Suppressor macrophage treated with lipopolysaccharide for 1 hour (primary cell): ENCODE results near the gene VPS13C.
A peak's percentile ranks its signal among the peaks of the same experiment; 100 is the strongest.
"Not testable (repeated sequence)": the region's sequence is repeated elsewhere in the genome, so short reads cannot be mapped to it uniquely, and the experiment has no call there.

Experiments
- DNase-seq, 3 donors: peaks; one replicate each; pipeline ENCODE4 v3.0.0-alpha.2; 2020 to 2022

The VPS13C gene

GRCh38 chr15:62075595-62076277 lies 15.5 kb upstream of the VPS13C start:
- DNase-seq: no peak

- peak; percentile 68 to 82 (median 81) for DNase-seq
These were observed 11.6 kb upstream of the VPS13C start for GRCh38 chr15:62071711-62072308.

GRCh38 chr15:62069551-62069950 lies 9.3 kb upstream of the VPS13C start:
- no peak for DNase-seq

GRCh38 chr15:62068810-62069167 lies 8.5 kb upstream of the VPS13C start:
- peak in 2 of 3 donors; percentile 43 to 72 for DNase-seq

- peak; percentile 79 to 87 (median 79) for DNase-seq
These were observed 8.0 kb upstream of the VPS13C start for GRCh38 chr15:62068071-62068809.

- peak in 1 of 3 donors; percentile 45 for DNase-seq
These were observed 7.3 kb upstream of the VPS13C start for GRCh38 chr15:62067448-62068044.

GRCh38 chr15:62066663-62067447 lies 6.6 kb upstream of the VPS13C start, which contains the start of gene C2CD4A:
Gene C2CD4A (plus strand): TSS chr15:62066977. CDS start chr15:62067614, 637 bp downstream.
- DNase-seq: peak in 2 of 3 donors; percentile 36 to 53

- DNase-seq: no peak
These were observed 3.8 kb upstream of the VPS13C start for GRCh38 chr15:62063825-62064635.

GRCh38 chr15:62060896-62061280 lies 641 bp upstream of the VPS13C start:
- DNase-seq: peak in 2 of 3 donors; percentile 23 to 35

- DNase-seq: peak; percentile 86 to 92 (median 88)
These were observed 483 bp downstream of the VPS13C start for GRCh38 chr15:62059816-62060112.

GRCh38 chr15:62059108-62059815 lies 985 bp downstream of the VPS13C start:
- DNase-seq: peak in 1 of 3 donors; percentile 22

GRCh38 chr15:62058327-62059028 lies 1.8 kb downstream of the VPS13C start:
- DNase-seq: no peak

GRCh38 chr15:62057341-62057980 lies 2.8 kb downstream of the VPS13C start:
- DNase-seq: peak in 2 of 3 donors; percentile 34 to 49

- no peak for DNase-seq
These were observed 5.3 kb downstream of the VPS13C start for GRCh38 chr15:62054979-62055378.

GRCh38 chr15:62053439-62054085 lies 6.7 kb downstream of the VPS13C start:
- no peak for DNase-seq

- DNase-seq: peak in 2 of 3 donors; percentile 17 to 58
These were observed 7.5 kb downstream of the VPS13C start for GRCh38 chr15:62052713-62053112.

- no peak for DNase-seq
These were observed 9.1 kb downstream of the VPS13C start for GRCh38 chr15:62051166-62051565.

GRCh38 chr15:62050115-62050514 lies 10.1 kb downstream of the VPS13C start:
- no peak for DNase-seq

- not testable (repeated sequence) for DNase-seq
These were observed 12.0 kb downstream of the VPS13C start for GRCh38 chr15:62048254-62048653.
